Smooth muscle cell (in vitro differentiated cells): ENCODE results near the gene SUN1. TPM values are rescaled to one million over a fixed set of nuclear protein-coding genes. Genes with fewer than 3 reads are reported as not detected.

ENCODE experiments used
- DNase-seq: peaks from one replicate; lab custom pipeline; 2025; ENCODE audit not compliant: unreplicated experiment; lab: John Stamatoyannopoulos, UW
- H2AFZ ChIP-seq: fragments of 200-600 bp; sonication (generic); 2 replicates; pipeline ENCODE4 v1.6.0; 2016; ENCODE audit warnings: antibody characterized with exemption, low read depth, mild to moderate bottlenecking
- H3F3A ChIP-seq: fragments of 200-600 bp; sonication (generic); 2 replicates; pipeline ENCODE4 v1.6.0; 2017; ENCODE audit warnings: antibody characterized with exemption, low read depth
- H3K27ac ChIP-seq: fragments of 200-600 bp; sonication (generic); 2 replicates; pipeline ENCODE4 v1.5.1; 2016; ENCODE audit warnings: low read depth, mild to moderate bottlenecking
- H3K27me3 ChIP-seq: fragments of 200-600 bp; sonication (generic); 2 replicates; pipeline ENCODE4 v1.6.1; 2016; ENCODE audit warnings: low read depth, mild to moderate bottlenecking
- H3K36me3 ChIP-seq: fragments of 200-600 bp; sonication (generic); 2 replicates; pipeline ENCODE4 v1.5.1; 2016; ENCODE audit warnings: low read depth
- H3K4me1 ChIP-seq: fragments of 200-600 bp; sonication (generic); 2 replicates; pipeline ENCODE4 v1.5.1; 2016; ENCODE audit warnings: low read depth
- H3K4me2 ChIP-seq: fragments of 200-600 bp; sonication (generic); 2 replicates; pipeline ENCODE4 v1.6.0; 2016; ENCODE audit warnings: mild to moderate bottlenecking
- H3K4me3 ChIP-seq: fragments of 200-600 bp; sonication (generic); 2 replicates; pipeline ENCODE4 v1.5.1; 2016; ENCODE audit warnings: mild to moderate bottlenecking
- H3K79me2 ChIP-seq: fragments of 200-600 bp; sonication (generic); 2 replicates; pipeline ENCODE4 v1.6.0; 2016; ENCODE audit warnings: low read depth, mild to moderate bottlenecking
- H3K9ac ChIP-seq: fragments of 200-600 bp; sonication (generic); 2 replicates; pipeline ENCODE4 v1.6.0; 2016; ENCODE audit warnings: low read depth
- H3K9me3 ChIP-seq: fragments of 200-600 bp; sonication (generic); replicated peaks from 2 replicates; pipeline ENCODE4 v1.5.1; 2016; ENCODE audit warnings: low read depth
- H4K20me1 ChIP-seq: fragments of 200-600 bp; sonication (generic); 2 replicates; pipeline ENCODE4 v1.6.0; 2016; ENCODE audit warnings: low read depth
- CTCF ChIP-seq: fragments of 200-600 bp; sonication (generic); IDR thresholded peaks from 2 replicates; pipeline ENCODE4 v1.5.1; 2017; ENCODE audit warnings: borderline replicate concordance, mild to moderate bottlenecking, antibody characterized with exemption; ENCODE audit not compliant: insufficient read depth, poor library complexity, severe bottlenecking
- WGBS: methylation state at CpG from one replicate; pipeline ENCODE4 v1.1.7; 2016; ENCODE audit warnings: low lambda C conversion rate; 5-methylcytosine and 5-hydroxymethylcytosine counted together
- polyA plus RNA-seq: library from polyadenylated mRNA; unstranded; fragments of >200 nt; fragmentation: Nextera tagmentation; extraction: Ambion mirVana; gene quantifications from 2 replicates; pipeline ENCODE4 v1.2.1, GENCODE V29; 2016
- total RNA-seq: library from RNA; depleted of rRNA; stranded (reverse); fragments of >200 nt; gene quantifications from 2 replicates; pipeline ENCODE4 v1.2.3, GENCODE V29; 2014

SUN1 gene, protein sequence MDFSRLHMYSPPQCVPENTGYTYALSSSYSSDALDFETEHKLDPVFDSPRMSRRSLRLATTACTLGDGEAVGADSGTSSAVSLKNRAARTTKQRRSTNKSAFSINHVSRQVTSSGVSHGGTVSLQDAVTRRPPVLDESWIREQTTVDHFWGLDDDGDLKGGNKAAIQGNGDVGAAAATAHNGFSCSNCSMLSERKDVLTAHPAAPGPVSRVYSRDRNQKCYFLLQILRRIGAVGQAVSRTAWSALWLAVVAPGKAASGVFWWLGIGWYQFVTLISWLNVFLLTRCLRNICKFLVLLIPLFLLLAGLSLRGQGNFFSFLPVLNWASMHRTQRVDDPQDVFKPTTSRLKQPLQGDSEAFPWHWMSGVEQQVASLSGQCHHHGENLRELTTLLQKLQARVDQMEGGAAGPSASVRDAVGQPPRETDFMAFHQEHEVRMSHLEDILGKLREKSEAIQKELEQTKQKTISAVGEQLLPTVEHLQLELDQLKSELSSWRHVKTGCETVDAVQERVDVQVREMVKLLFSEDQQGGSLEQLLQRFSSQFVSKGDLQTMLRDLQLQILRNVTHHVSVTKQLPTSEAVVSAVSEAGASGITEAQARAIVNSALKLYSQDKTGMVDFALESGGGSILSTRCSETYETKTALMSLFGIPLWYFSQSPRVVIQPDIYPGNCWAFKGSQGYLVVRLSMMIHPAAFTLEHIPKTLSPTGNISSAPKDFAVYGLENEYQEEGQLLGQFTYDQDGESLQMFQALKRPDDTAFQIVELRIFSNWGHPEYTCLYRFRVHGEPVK
- total RNA-seq (55.4 and 90.3 TPM in 2 replicates), polyA plus RNA-seq (50.7 and 70.6 TPM in 2 replicates)

- peaks cover 4% of the 10 kb centered on the region for H3K4me1 ChIP-seq
- no peak for DNase-seq
- peak within 1 kb of the TSS; percentile 97 for H3K27ac ChIP-seq
- no peaks in the 10 kb centered on the region for H3K36me3 ChIP-seq
- H3K9ac ChIP-seq, result peak within 1 kb of the TSS; percentile 91
- 72% methylated on average over 24 of the region's 24 CpGs for WGBS
- no peak within 1 kb of the TSS for H2AFZ ChIP-seq
- peak within 1 kb of the TSS; percentile 65 for H3K4me2 ChIP-seq
- H3K4me3 ChIP-seq, result peak within 1 kb of the TSS; percentile 21
- no peak for TF ChIP-seq CTCF
- H3F3A ChIP-seq, result peaks cover 5% of the 10 kb centered on the region
- H3K27me3 ChIP-seq, result no peaks in the 10 kb centered on the region
- H3K79me2 ChIP-seq, result peaks cover 66% of the 10 kb centered on the region
- H3K9me3 ChIP-seq, result no peaks in the 10 kb centered on the region
- H4K20me1 ChIP-seq, result peaks cover 98% of the 10 kb centered on the region
Observed at GRCh38 chr7:832167-832967, at the start of gene SUN1. TSS of gene SUN1 (plus strand) at chr7:832476. CDS start at chr7:832525, 49 bp downstream.

DNA sequence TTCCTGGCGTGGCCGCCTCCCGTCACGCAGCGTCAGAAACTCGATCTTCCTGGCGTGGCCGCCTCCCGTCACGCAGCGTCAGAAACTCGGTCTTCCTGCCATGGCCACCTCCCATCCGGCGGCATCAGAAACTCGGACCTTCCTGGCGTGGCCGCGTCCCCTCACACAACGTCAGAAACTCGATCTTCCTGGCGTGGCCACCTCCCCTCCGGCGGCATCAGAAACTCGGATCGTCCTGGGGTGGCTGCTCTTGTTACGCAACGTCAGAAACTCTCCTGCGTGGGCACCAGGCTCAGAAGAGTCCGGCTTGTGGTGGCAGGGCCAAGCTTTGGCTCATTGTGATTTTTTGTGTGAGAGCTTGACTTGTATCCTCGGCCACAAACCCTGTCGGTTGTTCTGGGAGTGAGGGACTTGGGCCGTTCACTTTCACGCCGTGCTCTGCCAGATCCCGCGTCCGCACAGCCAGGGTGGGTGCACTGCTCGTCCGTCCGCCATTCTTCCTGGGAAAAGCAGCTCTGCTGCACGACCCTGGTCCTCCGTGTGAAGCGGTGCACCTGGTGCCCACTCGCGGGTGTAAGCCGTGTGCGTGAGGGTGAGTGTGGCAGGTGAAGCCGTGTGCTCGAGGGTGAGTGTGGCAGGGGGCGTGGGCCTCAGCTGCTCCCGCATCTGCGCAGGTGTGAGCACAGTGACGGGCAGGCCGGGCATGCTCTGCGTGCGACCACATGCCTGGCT is 49.4 kb upstream of the SUN1 start:
- no peaks in the 10 kb centered on the region for H3K9me3 ChIP-seq
- no peaks in the 10 kb centered on the region for H3K4me1 ChIP-seq
- H3K9ac ChIP-seq, result no peak overlapping the region
- no peaks in the 10 kb centered on the region for H3F3A ChIP-seq
- H2AFZ ChIP-seq, result no peak overlapping the region
- no peaks in the 10 kb centered on the region for H4K20me1 ChIP-seq
- WGBS, result 99% methylated on average over 50 of the region's 56 CpGs
- H3K27ac ChIP-seq, result no peak overlapping the region
- DNase-seq, result no peak
- no peaks in the 10 kb centered on the region for H3K79me2 ChIP-seq
- H3K36me3 ChIP-seq, result peaks cover 2% of the 10 kb centered on the region
- no peak for TF ChIP-seq CTCF
- no peak overlapping the region for H3K4me2 ChIP-seq
- H3K27me3 ChIP-seq, result no peaks in the 10 kb centered on the region
- no peak overlapping the region for H3K4me3 ChIP-seq

GRCh38 chr7:783556-784490 is 48.5 kb upstream of the SUN1 start:
- no peaks in the 10 kb centered on the region for H3K9me3 ChIP-seq
- DNase-seq, result no peak
- 96% methylated on average over 26 of the region's 36 CpGs for WGBS
- no peaks in the 10 kb centered on the region for H4K20me1 ChIP-seq
- no peak overlapping the region for H3K27ac ChIP-seq
- no peak overlapping the region for H3K4me2 ChIP-seq
- H3K9ac ChIP-seq, result no peak overlapping the region
- peaks cover 2% of the 10 kb centered on the region for H3K36me3 ChIP-seq
- no peak overlapping the region for H3K4me3 ChIP-seq
- no peak overlapping the region for H2AFZ ChIP-seq
- no peak for TF ChIP-seq CTCF
- H3K27me3 ChIP-seq, result no peaks in the 10 kb centered on the region
- no peaks in the 10 kb centered on the region for H3K4me1 ChIP-seq
- no peaks in the 10 kb centered on the region for H3K79me2 ChIP-seq
- no peaks in the 10 kb centered on the region for H3F3A ChIP-seq
